GM19025 (cell line): ENCODE data around the gene SNED1.
A peak's percentile ranks its signal among the peaks of the same experiment; 100 is the strongest.
"Not testable (repeated sequence)": the region's sequence is repeated elsewhere in the genome, so short reads cannot be mapped to it uniquely, and the experiment has no call there.

Experiments
- ATAC-seq: cut with Tn5 transposase; IDR thresholded peaks from one replicate; pipeline ENCODE4 v1.9.1; 2021; ENCODE audit warnings: mild to moderate bottlenecking, low read depth, moderate library complexity; ENCODE audit not compliant: unreplicated experiment

The SNED1 gene

DNA sequence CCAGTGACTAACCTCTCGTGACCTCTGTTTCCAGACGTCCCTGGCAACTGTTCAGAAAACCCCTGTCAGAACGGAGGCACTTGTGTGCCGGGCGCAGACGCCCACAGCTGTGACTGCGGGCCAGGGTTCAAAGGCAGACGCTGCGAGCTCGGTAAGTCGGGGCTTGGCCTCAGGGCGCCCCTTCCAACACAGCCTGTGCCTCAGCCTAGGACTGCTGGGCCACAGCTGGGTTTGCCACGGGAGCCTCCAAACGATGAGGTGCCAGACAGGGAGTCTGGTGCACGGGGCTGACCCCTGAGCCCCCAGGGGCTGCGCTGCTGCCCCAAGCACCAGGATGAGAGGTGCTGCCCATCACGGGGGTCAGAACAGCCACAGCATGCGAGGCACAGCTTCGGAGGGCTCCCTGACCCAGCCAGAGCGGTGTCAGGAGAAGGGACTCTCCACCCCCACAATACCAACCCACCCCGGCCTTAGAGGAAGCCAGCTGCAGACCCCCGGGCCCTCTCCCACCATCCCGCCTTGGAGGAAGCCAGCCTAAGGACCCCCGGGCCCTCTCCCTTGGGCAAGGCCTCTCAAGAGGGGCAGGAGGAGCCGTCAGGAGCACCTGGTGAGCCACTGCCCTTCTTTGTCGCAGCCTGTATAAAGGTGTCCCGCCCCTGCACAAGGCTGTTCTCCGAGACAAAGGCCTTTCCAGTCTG lies 83.4 kb downstream of the SNED1 start:
- no peak for ATAC-seq

DNA sequence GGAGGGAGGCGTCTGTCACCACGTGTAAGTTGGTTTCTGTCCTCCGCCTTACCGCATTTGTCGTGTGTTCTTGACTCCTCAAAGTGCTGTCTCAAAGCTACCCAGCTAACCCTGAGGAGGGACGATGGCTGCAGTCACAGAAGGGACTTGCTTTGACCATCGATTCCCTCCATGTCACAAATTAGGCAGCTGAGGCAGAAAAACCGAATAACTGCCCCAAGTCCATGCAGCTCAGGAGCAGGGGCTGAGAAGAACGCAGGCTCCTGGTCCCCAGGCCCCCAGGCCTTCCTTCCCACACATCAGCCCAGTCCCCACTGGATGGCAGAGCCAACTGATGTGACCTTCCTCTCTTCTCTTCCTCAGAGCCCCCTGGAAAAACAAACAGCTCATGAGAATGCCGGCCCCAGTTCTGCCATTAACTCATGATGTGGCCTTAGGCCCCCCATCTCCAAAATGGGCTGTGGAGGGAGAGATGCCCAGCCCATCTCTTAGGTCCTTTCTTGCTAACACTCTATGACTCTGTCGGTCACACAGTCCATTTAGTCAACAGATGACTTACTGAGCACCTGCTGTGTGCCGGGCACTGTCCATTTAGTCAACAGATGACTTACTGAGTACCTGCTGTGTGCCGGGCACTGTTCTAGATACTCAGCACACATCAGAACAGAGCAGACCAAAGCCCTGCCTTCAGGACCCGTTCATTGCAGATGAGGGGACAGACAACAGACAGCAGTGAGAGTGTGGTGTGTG lies 84.1 kb downstream of the SNED1 start:
- no peak for ATAC-seq

DNA sequence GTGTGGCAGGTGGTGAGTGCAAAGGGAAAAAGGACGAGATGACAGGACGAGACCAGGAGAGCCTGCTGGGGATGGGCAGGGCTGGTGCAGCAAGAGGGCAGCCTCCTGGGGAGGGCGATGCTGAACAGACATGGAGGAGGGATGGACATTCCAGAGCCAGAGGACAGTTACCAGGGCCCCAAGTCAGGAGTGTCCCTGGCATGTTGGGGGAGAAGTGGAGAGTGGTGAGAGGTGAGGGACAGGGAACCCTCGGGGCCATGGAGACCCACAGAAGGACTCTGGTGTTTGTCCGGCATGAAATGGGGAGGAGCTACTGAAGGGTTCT lies 84.6 kb downstream of the SNED1 start:
- ATAC-seq, result no peak

DNA sequence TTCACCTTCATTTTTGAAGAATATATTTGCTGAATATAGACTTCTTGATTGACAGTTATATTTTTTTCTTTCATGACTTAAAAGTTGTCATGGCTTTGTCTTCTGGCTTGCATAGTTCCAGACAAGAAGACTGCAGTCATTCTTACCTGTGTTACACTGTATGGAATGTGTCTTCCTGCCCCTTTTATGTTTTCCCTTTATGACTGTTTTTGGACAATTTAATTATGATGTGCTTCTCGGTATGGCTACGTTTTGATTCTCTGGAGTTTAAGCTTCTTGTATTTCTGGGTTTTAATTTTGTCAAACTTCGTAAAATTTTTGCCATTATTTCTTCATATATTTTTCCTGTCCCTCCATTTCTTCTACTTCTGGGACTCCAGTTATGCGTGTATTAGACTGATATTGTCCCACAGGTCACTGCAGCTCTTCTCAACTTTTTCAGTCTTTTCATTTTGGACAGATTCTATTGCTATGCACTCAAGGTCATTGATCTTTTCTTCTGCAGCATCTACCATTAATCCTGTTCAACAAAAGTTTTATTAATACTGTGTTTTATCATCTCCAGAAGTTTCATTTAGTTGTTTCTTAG lies 86.5 kb downstream of the SNED1 start:
- ATAC-seq, result no peak

DNA sequence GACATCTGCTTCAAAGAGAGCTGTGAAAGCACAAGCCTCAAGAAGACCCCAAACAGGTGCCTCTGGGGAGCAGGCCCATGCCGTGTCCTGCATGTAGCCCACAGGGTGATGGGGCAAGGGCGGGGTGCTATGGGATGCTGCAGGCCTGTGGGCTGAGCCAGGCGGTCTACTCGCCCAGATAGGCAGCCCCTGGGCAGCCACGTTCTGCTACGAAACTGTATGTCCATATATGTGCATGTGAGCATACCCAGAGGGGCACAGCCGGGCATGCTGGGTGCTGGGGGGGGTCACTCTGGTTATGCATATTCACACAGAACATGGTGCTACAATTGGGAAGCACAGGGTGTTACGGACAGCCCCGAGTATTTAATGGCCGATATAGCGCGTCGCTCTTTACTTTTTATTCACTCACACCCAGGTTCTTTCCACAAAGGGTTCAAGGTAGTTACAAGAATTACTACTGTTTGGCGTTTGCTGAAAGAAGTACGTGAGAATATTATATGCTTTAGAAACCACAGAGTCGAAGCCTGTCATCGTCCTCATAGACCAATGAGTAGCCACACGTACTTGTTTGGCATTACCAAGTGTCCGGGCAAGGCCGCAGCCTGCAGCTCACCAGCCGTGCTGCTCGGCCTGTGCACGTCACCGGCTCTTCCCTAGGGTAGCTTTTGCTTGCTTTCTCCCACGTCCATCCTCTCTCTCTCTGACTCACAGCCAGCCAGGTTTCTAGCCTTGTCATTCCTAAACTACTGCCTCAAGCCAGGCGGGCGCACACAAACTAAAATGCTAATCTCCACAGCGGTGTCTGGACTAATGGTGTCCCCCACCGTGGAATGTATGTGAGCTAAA lies 89.2 kb downstream of the SNED1 start:
- peak; percentile 76 for ATAC-seq

DNA sequence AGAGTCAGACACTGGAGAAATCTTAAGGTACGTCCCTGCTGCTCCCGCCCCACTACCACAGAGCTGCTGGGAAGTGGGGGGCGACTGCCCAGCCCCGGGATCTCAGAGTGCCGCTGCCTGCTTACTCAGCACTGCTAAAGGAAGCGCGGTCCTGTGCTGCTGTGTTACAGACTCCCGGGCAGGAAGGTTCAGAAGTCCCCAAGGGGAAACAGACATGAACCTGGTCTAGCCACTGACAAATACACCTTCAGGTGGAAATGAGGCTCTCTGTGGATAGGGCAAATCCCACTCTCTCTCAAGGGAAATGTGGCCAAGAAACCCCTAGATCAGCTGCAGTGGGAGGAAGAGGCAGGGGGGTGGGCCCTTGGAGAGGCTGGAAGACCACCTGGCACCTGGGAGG lies 90.0 kb downstream of the SNED1 start:
- peak; percentile 42 for ATAC-seq

DNA sequence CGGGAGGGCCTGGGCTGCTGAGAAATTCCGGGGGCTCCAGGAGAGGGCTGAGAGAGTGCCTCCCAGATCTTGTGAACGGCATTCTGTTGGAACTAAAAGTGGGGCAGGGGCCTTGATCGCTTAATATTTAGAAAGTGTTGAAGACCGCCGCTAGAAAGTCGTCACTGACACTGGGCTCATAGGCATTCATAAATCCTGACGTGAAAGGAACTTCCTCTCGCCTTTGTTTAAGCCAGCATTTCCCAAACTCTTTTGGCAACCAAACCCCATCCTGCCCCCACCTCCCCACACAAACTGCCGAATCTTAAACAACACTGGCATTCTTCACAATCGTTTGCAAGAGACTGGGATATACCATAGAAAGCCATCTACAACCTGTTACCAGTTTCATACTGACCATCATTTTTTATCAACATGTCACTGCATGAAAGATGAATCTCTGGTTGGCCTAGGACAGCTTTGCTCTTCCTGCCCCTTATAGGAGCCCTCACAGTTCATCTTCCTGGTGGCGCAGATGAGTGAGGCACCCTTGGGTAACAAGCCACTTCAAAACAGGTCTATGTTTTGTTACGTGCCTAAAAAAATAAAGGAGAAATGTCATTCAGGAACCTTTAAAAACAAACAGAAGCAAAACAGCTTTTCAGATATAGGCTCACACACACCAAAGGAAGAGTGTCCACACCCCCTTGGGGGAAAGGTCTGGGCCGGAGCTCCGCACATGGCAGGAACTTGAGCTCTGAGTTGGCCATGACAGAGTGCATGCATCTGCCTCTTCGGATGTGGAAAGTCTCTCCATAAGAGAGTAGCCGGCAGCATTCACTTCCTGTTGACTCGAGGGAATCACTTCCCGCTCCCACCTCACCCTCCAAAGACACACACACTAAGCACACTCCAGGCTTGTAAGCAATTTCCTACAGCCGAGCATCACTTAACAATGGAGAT lies 90.6 kb downstream of the SNED1 start:
- ATAC-seq, result no peak

DNA sequence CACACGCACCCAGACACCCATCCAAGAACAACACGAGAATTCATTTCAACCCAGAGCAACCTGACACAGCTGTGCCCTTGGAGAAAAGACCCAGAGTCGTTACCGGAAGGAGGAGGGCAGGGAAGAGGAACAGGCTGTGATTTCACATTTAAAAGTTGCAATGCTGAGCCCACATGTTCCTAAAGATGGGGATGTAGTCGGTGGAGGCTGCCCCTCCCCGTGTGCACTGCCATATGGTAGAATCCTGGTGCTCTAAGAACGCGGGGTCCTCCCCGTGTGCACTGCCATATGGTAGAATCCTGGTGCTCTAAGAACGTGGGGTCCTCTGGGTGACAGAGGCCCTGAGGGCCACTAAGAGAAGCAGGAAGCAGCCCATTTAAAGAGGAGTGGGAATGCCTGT lies 92.8 kb downstream of the SNED1 start:
- ATAC-seq, result no peak

DNA sequence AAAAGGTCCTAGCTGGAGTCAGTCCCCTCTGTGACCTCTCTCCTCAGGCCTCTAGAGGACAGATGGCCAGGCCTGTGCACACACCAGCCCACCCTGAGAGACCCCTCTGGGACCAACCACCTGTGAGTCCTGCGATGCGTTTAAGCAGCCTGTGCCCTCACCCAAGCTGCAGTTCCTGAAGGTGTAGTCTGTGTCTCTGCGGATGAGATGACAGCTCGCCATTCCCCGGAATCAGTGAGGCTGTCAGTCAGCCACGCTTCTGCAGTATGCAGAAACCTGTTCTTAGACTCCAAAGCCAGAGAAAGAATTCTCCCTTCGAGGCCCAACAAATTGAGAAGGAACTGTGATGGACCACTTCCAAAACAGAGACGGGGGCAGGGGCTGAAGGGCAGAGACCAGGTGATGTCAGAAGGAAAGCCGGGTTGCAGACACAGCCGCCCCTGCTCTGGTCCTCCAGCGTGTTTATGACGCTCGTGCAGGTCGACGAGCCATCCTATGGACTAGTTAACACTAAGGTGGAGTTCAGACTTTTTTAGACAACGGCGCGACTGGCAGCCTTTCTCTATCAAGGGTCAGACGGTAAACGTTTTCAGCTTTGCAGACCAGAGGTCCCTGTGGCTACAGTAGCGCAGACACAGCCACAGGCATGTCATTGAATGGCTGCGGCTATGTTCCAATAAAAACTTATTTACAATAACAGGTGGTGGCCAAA lies 93.5 kb downstream of the SNED1 start:
- no peak for ATAC-seq

DNA sequence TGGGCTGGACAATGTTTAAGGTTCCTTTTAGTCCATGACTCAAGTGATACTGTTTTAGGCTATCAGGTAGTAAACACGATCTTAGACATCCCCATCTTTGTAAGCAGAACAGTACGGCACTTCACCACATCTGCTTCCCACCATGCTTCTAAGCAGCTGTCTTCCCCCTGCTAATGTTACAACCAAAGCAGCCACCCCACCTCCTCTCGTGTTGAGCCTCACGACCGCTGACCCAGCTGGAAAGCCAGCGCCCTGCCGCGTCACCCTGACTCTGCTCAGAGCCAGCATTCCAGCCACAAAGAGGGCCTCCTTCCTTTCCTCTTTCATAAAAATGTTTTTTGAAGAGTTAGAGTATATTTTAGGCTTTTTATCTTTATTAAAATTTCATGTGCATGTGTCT lies 94.3 kb downstream of the SNED1 start:
- ATAC-seq, result no peak

DNA sequence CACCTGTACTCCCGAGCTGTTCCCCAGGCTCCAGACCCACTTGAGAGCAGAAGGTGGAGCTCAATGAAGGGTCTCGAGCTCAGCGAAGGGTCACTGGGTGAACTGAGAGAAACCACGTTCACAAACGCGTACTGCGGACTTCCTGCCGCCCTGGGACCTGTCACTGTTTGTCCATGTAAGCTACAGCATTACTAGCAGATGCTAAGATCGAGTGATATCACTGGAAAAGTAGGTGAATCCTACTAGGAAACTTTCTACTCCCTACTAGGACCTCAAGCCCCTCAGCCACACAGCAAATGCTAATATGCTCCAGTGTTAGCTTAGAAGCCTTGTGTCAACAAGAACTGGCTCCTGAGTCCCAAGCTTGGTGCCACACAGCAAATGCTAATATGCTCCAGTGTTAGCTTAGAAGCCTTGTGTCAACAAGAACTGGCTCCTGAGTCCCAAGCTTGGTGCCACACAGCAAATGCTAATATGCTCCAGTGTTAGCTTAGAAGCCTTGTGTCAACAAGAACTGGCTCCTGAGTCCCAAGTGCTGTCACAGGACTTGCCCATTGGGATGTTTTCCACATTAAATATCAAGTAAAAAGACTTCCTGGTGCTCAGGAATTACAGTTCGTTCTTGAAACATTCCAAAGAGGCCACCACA lies 94.8 kb downstream of the SNED1 start:
- ATAC-seq, result not testable (repeated sequence)

DNA sequence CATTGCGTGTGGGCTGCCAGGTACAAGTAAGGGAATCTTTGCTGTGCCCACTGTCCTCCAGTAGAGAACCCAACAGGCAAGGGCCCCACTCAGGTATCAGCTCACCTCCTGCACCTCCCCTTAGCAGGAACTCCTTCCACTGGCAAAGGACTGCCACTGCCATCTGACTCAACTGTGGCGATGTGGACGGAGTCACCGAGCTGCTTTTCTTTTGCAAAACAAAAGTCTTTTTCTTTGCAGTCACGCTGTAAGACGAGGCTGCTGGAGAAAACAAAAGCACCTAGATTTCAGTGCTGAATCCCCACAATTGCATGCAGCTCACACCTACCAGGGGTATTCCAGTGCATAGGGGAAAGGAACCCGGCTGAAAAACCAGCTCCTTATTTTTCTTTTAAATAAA lies 95.8 kb downstream of the SNED1 start:
- no peak for ATAC-seq

DNA sequence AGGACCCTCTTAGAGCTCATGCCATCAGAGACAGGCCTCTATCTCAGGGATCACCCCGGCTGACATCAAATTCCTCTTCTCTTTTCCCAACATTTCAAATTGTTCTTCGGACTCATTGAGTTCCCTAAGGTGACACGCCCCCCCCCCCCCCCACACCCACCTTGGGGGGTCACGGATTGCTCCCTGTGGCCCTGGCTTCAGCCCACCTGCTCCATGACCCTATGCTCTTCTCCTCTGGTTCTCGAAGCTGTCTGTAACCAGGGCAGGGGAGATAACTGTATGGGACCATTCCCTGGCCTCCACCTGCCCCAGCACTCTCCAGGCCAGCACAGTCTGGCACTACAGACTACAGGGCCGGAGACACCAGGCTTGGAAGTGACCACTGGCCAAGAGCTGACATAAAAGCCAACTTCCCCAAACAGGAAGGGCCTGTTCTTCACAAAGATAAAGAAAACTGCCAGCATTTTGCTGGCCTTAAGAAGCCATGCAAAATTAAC lies 96.6 kb downstream of the SNED1 start:
- no peak for ATAC-seq

DNA sequence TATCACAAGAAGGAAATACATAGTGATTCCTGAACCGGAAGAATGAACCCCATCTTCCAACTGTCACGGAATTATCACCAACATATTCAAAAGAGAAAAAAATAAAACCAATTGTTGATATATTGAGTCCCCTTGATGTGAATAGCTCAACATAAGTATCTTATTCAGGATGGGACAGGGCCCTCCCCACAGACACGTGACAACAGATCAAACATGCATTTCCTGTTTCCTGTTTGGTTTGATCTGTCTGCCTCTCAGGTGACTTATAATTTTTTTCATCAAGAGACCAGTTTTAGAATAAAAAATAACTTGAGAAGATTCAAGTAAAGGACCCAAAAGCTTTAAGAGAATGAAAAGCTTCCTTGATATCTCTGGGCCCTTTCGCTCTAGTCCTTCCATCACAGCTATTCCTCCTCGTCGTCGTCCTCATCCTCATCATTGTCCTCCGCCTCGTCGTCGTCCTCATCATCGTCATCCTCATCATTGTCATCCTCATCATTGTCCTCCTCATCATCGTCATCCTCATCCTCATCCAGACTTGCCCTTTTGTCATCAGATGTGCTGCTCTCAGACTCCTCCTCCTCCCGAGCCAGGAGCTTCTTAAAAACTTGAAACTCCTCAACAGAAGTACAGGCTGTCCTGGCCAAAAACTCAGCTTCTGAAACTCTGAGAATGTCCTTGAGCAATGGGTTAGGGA lies 97.3 kb downstream of the SNED1 start:
- no peak for ATAC-seq

DNA sequence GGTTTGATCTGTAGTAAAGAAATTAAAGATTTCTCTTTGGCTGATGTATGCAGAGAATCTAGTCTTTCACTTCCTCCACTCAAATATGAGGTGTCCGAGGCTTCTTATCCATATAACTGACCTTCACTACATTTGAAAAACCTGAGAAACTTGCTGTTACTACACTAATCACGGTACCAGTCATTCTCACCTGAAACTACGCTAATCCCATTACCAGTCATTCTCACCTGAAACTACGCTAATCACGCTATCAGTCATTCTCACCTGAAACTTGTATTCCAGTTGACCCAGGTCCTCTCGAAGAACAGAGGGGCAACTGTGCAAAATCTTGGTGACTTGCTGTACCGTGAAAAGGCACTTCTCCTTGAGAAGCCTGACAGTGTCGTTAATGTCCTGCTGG lies 98.6 kb downstream of the SNED1 start:
- no peak for ATAC-seq

DNA sequence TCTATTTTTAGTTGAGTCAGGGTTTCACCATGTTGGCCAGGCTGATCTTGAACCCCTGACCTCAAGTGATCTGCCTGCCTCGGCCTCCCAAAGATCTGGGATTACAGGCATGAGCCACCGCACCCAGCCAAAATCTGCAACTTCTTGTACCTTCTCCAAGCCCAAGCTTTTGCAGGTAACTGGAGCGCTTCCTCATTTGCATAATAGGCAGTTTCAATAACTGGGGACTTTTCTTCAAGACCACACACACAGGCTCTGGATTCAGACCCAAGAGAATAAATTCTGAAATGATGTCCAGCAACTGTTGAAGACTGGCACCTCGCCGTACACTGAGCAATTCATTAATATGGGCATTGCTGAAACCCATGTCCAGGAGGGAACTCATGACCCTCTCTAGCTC lies 100.8 kb downstream of the SNED1 start:
- no peak for ATAC-seq

DNA sequence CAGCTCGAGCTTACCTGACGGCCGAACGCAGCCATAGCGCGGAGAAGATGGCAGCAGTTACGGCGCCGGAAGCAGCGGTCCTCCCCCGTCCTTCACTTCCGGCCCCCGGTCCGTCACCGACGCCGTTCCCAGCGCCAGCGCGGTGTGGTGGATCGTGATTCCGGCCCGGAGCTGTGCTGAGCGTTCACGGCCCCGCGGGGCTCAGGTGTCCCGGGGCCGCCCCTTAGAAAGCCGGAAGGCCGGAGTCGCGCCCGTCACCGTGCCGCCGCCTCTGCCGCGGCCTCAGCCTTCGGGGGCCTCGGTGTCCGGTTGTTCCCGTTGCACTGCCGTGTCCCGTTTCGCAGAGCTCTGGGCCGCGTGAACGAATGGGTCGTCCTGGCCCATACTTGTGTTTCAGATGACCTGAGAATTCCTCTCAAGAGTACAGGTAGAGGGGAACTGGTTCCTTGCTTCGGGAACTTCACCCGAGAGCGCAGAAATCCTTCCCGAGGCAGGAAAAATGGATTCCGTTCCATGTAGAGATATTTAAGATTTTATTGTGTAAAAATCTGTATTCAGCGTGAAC lies 103.9 kb downstream of the SNED1 start, which contains the start of gene MTERF4:
TSS of gene MTERF4 (minus strand) at position 49 of the 565 bp plus-strand sequence. CDS start at position 35, 14 bp downstream.
- ATAC-seq, result peak; percentile 81

DNA sequence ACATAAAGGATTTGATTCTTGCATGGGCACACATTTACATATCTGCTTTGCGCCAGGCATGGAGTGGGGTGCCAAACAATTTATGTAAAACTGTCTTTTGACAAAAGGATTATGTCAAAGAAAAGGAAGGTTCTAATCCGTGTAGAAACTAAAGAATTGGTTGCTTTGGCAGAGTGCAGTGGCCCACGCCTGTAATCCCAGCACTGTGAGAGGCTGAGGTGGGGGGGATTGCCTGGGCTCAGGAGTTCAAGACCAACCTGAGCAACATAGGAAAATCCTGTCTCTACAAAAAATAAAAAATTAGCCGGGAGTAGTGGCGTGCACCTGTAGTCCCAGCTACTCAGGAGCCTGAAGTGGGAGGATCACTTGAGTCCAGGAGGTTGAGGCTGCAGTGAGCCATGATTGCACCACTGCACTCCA lies 104.8 kb downstream of the SNED1 start:
- ATAC-seq, result no peak
